Hepatic stellate cell (primary cell): ENCODE data around the gene NLRP3.
"Not testable (repeated sequence)": the region's sequence is repeated elsewhere in the genome, so short reads cannot be mapped to it uniquely, and the experiment has no call there.

Experiments used
- DNase-seq: peaks from one replicate; pipeline ENCODE4 v3.0.0; 2011; ENCODE audit warnings: low spot score

NLRP3 gene

GRCh38 chr1:247469141-247469535 is 53.2 kb downstream of the NLRP3 start:
- no peak for DNase-seq

GRCh38 chr1:247470942-247471429 is 55.0 kb downstream of the NLRP3 start:
- not testable (repeated sequence) for DNase-seq

DNA sequence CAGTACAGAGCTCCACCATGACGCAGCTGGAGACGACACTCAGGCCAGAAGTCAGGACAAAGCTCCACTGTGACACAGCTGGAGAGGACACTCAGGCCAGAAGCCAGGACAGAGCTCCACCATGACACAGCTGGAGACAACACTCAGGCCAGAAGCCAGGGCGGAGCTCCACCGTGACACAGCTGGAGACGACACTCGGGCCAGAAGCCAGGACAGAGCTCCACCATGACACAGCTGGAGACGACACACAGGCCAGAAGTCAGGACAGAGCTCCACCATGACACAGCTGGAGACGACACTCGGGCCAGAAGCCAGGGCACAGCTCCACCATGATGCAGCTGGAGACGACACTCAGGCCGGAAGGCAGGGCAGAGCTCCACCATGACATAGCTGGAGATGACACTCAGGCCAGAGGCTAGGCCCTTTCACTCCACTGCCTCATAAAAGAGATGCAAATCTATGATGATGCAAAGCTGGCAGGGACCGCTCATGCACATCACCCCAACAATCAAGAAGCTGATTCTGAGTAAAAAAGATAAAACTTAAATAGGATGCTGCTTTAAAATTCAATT is 55.6 kb downstream of the NLRP3 start:
- DNase-seq: no peak

DNA sequence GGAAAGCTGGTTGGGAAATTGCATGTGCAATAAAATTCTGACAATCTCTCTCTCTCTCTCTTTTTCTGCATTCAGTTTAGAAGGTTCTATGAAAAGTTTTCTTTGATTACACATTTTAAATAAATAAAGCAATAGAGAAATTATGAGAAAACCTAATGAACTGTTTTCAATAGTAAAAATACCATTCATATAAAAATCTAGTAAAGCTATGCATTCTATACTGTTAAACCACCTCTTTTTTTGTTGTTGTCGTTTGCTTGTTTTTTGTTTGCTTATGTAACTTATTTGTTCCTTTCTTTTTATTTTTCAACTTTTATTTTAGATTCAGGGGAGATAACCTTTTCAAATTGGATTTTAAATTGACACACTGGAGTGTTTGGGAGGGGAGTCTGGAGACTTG is 56.1 kb downstream of the NLRP3 start:
- DNase-seq: no peak

- no peak for DNase-seq
Observed at GRCh38 chr1:247474367-247474766, 58.4 kb downstream of the NLRP3 start.

- no peak for DNase-seq
Observed at GRCh38 chr1:247475793-247476192, 59.8 kb downstream of the NLRP3 start.

GRCh38 chr1:247476328-247477058 is 60.5 kb downstream of the NLRP3 start:
- DNase-seq: not testable (repeated sequence)

DNA sequence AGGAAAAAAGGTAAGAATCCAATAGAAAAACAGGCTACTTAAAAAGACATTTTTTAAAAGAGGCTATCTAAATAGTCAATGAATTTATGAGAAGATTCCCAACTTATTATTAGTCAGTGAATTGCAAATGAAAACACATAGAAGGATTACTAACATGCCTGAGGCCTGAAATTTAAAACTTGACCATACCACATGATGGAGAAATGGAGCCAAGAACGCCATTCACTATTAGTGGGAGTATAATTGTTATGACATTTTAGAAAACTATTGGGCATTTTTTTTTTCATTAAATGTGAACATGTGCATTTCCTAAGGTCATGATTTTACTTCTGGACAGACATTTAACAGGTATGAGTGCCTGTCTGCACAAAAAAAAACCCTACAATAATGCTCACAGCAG is 66.8 kb downstream of the NLRP3 start:
- no peak for DNase-seq

GRCh38 chr1:247487057-247487456 is 71.1 kb downstream of the NLRP3 start:
- peak; percentile 61 for DNase-seq

- no peak for DNase-seq
Observed at GRCh38 chr1:247491328-247491727, 75.4 kb downstream of the NLRP3 start.

GRCh38 chr1:247493106-247493505 is 77.1 kb downstream of the NLRP3 start:
- DNase-seq: no peak

DNA sequence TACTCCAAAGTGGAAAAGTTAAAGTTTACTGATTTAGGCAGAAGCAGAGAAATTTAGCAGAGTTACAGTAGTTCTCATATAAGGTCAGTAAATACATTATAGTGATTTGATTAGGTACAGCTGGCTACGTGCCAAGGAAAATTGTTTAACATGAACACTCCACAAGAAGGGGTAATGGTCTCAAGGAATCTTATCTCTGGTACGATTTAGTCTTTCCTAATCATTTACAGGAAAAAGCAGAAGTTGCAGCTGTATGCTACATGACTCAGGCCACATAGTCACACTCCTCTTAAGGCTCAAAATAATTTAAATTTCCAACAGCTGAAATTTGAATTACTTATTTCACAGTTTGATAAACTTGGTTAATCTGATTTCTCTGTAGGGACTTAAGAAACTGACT is 78.8 kb downstream of the NLRP3 start:
- DNase-seq: no peak

GRCh38 chr1:247496581-247497285 is 80.8 kb downstream of the NLRP3 start:
- no peak for DNase-seq
